RPMI8226 (cell line): ENCODE measurements around the gene RBM22.
"Not testable (repeated sequence)": the region's sequence is repeated elsewhere in the genome, so short reads cannot be mapped to it uniquely, and the experiment has no call there.

ENCODE experiments used
- DNase-seq: peaks from one replicate; pipeline ENCODE4 v3.0.0-alpha.2; 2015

The RBM22 gene

DNA sequence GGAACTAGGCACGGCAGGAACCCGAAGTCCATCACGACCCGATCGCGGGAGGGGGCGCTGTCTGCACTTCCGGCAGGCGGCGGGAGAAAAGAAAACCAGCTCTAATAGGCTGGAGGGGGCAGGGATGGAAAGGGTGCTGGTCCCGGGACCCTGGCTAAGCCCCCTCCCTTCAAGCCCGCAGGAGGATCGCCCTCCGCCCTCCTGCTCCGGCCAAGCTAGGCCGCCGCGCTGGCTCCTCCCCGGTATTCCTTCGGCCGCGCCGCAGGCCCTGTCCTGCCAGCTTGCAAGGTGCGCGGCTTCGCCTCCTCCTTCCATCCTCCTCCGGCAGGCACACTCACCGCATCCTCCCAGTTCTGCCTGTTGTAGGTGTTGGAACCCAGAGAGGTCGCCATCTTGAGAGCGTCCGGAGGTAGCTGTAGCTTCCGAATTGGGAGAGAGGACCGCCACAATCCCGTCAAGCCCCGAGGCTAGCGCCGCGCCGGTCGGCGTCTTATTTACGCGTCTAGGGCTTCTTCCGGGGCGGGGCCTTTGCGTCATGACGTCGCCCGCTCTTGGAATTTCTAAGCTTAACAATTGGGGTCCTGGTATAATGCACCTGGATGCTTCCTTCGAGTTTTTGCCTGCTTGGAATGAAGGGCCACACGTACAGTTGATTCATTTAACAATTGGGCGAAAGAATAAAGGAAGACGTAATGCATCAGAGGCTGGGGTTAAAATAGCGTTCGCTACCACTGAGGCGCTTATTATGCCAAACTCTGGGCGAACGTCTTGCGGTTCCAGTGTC, at the start of gene RBM22:
TSS of gene RBM22 (minus strand) at position 469 of the 784 bp plus-strand sequence. CDS start at position 392, 77 bp downstream.
- peak; percentile 94 for DNase-seq

DNA sequence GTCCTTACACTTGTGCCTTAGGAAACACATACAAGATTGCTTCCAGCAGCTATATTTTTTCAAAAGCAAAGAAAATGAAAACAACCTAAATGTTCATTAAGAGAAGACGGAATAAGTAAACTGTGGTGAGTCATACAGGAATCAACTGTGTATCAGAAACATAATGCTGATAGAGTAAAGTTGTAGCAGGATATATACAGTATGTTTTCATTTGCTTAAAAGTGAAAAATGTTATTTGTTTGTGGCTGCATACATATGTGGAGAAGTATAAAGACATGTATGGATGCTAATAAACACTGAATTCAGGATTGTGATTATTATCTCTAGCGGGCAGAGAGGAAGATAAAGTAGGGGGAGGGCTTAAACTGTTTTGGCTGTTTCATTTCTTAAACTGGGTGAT, 49.6 kb upstream of the RBM22 start:
- no peak for DNase-seq

DNA sequence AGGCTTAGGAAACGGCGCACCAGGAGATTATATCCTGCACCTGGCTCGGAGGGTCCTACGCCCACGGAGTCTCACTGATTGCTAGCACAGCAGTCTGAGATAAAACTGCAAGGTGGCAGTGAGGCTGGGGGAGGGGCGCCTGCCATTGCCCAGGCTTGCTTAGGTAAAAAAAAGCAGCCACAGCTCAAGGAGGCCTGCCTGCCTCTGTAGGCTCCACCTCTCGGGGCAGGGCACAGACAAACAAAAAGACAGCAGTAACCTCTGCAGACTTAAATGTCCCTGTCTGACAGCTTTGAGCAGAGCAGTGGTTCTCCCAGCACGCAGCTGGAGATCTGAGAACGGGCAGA, 42.3 kb upstream of the RBM22 start:
- DNase-seq = not testable (repeated sequence)

DNA sequence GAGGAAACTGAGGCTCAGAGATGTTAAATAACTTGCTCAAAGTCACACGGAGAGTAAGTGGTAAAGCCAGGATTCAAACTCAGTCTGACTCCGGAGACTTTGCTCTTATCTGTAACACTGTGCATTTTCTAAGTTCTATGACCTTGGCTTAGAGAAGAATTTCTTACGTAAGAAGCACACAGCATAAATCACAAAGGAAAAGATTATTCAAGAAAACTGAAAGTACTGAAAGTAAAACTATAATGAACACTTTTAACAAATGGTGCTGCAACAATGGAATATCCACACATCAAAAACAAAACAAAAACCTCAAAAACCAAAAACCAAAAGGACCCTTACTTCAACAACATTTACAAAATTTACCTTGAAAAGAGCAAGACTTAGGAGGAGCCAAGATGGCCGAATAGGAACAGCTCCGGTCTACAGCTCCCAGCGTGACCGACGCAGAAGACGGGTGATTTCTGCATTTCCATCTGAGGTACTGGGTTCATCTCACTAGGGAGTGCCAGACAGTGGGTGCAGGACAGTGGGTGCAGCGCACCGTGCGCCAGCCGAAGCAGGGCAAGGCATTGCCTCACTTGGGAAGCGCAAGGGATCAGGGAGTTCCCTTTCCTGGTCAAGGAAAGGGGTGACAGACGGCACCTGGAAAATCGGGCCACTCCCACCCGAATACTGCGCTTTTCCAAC, 41.7 kb upstream of the RBM22 start:
- DNase-seq = not testable (repeated sequence)

DNA sequence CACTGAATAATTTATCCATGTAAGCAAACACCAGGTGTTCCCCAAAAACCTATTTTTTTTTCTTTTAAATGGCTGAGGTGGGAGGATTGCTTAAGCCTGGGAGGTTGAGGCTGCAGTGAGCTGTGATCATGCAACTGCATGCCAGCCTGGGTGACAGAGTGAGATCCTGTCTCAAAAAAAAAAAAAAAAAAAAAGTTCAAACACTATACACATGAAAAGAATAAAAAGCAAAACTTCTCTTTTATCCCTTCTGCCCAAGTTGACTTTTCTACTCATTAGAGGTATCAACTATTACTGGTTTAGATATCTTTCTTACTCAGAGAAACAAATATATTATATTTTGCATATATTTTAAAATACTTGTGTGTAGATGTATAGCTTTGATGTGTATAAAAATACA, 40.1 kb upstream of the RBM22 start:
- DNase-seq = no peak

DNA sequence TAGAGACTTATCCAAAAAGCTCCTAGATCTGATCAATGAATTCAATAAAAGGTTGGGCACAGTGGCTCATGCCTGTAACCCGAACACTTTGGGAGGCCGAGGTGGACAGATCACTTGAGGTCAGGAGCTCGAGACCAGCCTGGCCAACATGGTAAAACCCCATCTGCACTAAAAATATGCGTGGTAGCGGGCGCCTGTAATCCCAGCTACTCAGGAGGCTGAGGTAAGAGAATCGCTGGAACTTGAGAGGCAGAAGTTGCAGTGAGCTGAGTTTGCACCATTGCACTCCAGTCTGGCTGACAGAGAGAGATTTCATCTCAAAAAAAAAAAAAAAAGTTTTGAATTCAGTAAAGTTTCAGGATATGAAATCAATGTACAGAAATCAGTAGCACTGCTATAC, 38.0 kb upstream of the RBM22 start:
- no peak for DNase-seq

DNA sequence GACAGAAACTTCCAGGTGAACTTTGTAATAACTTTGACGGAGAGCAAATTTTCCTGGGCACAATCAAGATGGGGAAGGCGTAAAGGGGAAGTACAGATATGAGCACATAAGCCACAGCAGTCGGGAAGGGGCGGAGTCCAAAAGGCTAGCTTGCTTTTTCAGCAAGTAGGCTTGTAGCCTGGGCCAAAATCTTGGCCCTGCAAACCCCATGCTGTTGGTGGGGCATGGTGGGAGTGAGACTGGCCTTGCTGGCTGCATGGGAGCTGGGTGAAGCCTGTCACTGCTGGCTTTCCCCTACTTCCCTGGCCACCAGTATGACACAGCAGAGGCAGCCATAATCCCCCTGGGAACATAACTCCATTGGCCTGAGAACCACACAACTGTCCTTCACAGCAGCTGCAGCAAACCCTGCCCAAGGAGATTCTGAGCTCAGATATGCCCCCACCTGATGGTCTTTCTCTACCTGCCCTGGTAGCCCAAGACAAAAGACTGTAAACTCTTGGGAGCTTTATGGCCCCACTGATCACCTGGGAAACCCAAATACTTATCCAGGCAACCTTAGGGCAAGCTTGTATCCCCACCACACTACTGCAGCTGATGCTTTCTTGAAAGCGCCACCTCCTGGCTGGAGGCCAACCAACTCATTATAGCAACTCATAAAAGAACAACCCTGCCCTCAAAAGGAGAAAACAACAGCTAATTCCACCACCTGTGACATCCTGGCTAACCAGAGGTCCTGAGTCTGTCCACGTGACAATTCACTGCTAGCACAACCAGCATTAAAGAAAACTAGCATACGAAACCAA, 33.9 kb upstream of the RBM22 start:
- DNase-seq = no peak

DNA sequence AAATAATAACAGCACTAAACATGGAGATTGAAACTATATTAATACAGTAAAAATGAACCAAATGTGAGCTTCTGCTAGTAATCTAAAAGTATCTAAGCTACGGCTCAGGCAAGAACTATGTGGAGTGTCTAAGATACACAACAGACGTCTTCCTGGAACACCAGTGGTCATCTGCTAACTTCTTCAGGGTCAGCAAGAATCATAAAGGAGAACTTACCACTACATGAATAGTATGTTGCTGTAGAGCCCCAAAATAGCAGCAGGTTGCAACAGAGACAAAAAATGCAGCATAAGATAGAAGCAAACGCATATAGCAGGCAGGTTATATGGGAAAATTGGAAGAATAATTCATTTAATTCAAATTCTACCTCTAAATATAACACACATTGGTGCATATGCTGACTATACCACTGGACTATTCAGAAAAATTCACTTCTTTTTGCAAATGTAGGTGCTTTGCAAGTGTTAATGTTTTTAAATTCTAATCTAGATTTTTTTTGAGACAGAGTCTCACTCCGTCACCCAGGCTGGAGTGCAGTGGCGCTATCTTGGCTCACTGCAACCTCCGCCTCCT, 30.9 kb upstream of the RBM22 start:
- no peak for DNase-seq

DNA sequence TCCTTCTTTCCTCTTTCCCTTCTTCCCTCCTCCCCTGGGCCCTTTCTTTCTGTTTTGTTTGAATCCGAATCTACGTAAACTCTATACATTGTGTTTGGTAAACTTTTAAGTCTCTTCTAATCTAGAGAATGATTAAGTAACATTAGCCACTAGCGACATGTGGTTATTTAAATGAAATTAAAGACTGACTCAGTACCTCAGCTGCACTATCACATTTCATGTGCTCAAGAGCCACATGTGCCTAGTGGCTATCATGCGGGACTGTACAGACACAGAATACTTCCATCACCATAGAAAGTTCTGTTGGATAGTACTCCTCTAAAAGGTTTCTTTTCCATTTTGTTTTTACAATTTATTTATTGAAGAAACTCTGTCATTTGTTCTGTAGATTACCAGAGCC, 29.0 kb upstream of the RBM22 start:
- no peak for DNase-seq

DNA sequence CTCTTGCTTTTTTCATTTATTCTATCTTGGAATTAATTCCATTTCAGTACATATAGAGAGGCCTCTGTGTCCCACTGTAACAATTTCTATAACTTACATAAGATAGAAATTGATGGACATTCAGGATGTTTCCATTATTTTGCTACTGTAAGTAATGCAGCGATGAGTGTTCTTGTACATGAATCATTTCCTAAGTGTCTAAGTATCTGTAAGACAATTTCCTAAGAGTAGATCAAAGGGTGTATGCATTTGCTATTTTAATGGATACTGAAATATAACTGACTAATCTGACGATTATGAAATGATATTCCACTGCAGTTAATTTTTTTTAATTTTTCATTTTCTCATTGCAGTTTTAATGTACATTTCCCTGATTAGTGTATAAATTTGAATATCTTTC, 23.0 kb upstream of the RBM22 start:
- DNase-seq = no peak

DNA sequence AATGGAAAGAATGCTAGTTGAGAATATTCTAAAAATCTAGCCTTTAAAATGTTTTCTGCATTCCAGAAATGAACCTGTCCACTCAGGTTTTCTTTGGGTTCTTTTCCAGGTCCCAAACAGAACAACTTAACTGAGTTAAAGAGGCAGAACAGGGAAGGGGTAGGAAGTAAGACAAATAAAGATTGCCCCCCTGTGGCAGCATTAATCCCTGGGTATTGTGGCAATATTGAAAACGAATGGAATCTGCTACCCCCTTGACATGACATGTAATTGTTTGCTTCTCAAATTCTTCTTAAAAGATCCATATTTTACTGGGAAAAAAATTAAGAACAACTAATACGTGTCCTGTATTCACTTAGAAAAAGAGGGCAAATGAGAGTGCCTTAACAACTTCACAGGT, 9.3 kb upstream of the RBM22 start:
- DNase-seq = no peak

DNA sequence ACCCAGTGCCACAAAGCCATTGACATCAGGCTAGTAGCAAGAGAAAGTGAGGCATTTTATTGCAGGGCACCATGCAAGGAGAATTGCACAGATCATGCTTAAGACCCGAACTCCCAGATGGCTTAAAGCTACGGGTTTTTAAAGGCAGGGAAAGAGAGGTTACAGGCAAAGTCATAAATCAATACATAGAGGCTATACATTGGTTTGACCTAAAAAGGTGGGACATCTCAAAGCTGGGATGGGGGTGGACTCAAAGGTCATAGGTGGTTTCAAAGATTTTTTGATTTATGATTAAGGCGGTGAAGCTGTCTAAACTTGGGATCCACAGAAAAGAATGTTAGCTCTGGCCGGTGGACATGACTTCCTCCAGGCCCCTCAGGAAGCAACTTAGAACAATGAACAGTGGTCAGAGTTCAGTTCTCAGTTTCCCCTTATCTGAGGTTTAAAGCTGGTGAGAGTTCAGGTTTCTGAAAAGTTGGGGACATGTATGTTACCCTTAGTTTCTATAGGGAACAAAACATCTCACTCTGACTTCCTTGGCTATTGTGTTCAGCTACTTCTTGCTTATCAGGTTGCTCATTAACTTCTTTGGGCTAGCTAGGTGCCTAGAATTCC, 6.0 kb upstream of the RBM22 start:
- no peak for DNase-seq

DNA sequence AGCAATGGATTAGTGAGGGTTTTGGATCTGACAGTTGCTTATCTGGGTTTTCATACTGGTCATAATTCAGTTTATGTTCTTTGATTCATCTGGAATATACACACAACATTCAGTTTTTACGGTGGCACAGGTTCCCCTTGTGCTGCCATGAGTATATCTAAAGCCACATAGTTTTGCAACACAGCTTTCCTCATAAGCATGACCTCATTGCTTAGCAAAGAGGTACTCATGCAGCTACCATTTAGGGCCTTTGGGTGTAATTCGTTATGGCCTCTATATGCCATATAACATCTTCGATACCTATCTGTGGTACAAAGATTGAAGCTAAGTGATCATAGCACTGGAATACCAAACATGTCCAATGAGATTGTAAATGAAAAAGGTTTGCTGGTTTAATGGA, 2.9 kb upstream of the RBM22 start:
- no peak for DNase-seq

DNA sequence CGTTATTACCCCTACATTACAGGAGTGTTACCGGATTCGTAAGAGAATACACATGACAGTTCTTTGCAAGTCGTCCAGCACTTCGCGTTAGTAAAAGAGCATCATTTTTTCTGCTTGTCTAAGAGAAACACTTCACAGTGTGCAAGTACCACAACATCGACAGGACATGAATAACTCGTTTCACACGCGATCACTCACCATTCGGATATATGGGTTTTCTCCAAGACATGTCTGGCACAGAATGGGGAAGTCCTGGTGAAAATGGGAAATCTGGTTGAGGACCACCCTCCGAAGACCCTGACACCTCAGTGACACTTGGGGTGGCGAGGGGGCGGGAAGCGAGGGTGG, 642 bp downstream of the RBM22 start:
- no peak for DNase-seq

DNA sequence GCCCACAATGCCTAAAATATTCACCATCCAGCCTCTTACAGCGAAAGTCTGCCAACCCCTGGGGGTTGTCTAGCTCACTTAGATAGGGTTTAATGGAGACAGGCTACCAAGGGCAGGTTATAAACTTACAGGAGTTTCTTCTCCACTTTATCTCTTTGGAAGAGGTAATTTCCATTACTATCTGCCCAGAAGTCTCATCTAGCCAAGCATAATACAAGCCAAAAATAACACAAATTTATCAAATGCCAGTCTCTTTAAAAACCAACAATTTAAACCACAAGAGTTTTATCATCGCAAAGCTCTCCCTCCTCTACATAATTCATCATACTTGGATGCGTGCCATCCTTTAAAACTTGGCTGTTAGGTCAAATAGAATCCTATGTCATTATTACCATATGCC, 6.2 kb downstream of the RBM22 start:
- DNase-seq = no peak

DNA sequence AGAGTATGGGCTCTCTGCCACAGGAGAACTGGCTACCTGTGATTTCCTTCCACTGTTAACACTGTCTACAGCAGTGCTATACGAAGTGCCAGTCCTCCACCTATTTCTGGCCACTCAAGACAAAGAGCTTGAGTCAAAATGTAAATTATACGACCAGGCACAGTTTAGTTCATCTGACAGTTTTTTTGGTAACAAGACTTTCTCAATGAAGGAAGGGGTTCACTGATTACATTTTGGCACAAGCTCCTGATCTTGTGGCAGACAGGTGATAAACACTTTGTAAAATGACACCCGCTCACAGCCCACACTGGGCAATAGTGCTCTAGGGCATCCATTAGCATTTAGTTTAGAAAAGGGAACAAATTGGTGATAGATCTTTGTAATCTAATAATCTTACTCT, 8.6 kb downstream of the RBM22 start:
- DNase-seq = no peak

DNA sequence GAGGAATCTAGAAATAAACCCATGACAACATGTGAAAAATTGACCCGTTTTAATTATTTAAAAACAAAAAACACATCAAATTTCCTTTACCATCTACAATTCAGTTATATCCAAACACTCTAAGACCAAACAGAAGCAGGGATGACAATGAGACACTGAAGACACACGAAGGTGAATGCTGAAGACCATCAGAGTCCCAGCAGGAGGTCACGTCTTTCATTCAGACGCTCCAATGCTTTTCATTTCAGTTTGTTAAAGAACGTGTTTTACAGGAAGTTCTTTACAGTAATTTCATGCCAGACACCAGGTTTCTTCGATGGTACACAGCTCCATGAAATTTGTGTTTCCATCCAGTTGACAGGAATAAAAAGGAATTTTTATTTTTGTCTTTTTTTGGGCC, 10.1 kb downstream of the RBM22 start:
- DNase-seq = no peak

DNA sequence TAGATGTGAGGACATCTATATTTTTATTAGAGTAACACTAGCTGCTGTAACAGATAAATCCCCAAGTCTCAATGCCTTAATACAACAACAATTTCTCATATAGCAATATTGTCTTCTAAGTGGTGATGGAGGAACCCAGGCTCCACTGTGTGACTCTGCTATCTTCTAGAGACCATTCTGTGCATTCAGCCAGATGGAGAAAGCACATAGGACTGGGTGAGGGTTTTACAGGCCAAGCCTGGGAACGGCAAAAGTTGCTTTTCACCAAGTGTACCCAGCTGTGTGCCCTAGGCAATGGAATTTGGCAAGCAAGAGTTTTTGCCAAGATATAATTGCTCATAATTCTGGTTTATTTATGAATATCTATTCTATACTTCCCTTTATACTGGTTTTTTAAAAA, 11.7 kb downstream of the RBM22 start:
- DNase-seq = no peak

DNA sequence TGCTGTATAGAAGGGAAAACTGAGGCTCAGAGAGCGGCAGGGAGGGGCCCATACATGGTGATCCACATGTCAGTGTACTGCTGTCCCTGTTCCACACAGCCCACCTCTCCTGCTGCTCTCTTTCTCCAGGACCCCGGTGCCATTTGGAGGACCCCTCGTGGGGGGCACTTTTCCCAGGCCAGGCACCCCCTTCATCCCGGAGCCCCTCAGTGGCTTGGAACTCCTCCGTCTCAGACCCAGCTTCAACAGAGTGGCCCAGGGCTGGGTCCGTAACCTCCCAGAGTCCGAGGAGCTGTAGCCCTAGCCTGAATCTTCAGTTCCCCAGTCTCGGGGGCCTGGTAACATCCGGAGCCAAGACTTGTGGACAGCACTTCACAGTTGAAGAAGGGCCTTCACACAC, 24.3 kb downstream of the RBM22 start:
- DNase-seq = no peak

DNA sequence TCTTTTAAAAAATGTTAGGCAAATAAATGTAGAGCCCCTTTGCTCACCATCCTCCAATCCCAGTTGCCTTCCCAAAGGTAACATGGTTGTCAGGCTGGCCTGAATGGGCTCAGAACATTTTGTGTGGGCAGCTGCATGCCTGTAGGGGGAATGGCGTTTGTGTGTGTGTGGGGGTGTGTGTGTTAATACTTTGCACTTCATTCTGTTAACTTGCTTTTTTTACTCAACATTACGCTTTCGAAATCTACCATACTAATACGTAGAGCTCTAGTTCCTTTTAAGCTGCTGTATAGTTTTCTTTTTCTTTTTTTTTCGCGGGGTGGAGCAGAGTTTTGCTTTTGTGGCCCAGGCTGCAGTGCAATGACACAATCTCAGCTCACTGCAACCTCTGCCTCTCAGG, 25.8 kb downstream of the RBM22 start:
- no peak for DNase-seq

DNA sequence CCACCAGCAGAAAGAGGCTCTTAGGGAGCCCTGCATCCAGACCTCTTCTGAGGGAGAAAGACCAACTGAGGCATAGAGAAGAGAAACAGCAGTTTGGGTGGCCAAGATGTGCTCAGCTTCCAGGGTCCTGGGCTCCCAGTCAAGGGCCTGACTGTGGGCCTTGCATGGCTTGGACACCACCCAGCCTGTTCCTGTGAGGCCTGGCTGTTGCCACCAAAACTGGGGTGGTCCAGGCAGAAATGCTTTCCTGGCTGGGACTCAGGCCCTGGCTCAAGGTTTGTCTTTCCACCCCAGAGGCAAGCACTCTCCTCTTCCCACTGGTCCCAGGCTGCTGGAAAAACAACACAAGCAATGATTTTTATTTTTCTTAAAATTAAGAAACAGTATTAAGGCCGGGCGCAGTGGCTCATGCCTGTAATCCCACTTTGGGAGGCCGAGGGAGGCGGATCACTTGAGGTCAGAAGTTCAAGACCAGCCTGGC, 26.5 kb downstream of the RBM22 start:
- DNase-seq = no peak

DNA sequence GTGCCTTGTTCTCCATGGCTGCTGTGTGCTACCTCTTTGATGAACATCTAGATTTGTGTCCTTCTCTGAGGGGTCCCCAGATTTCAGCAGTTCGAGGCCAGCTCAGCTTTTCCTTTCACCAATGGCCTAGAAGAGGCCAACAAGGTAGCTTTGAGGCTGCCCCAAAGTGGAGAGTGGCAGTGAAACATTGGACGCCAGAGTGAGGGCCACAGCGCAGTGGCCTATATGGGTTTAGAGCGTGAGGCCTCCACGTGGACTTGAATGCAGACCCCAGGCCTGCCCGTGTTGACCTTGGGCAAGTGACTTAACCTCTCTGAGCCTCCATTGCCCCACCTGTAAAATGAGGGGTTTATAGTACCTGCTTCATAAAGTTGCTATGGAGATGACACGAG, 28.0 kb downstream of the RBM22 start:
- DNase-seq = no peak

DNA sequence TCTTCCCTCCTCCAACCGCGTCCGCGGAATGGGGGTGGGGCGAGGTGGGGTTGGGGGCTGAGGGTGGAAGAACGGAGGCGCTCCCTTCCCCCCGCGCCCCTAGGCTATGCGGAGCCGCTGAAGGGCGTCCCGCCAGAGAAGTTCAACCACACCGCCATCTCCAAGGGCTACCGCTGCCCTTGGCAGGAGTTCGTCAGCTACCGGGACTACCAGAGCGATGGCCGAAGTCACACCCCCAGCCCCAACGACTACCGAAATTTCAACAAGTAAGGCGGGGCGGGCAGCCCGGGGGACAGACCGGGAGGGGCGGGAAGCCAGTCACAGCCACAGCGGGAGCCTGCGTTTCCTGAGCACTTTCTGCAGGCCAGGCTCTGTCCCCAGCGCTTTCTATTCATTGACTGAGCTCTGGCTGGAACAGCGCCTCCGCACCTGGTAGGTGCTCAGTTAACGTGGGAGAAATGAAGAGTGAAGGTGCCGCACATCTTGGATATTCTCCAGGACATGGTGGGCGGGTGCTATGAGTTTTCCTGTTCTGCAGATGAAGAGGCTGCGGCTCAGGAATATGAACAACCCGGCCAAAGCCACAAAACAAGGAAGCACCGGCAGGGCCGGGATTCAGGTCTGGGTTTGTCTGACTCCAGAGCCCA, 28.5 kb downstream of the RBM22 start:
- peak; percentile 33 for DNase-seq
